ENCODE data around the gene RPS29. TPM values are rescaled to one million over a fixed set of nuclear protein-coding genes. Genes with fewer than 3 reads are reported as not detected.
A peak's percentile ranks its signal among the peaks of the same experiment; 100 is the strongest.

Gene RPS29
- total and polyA plus RNA-seq, 2 of the 13 experiments (the other 11 are each of a cell fraction or from before 2014, with no cell fraction given): 4,303 to 8,215 TPM

DNA sequence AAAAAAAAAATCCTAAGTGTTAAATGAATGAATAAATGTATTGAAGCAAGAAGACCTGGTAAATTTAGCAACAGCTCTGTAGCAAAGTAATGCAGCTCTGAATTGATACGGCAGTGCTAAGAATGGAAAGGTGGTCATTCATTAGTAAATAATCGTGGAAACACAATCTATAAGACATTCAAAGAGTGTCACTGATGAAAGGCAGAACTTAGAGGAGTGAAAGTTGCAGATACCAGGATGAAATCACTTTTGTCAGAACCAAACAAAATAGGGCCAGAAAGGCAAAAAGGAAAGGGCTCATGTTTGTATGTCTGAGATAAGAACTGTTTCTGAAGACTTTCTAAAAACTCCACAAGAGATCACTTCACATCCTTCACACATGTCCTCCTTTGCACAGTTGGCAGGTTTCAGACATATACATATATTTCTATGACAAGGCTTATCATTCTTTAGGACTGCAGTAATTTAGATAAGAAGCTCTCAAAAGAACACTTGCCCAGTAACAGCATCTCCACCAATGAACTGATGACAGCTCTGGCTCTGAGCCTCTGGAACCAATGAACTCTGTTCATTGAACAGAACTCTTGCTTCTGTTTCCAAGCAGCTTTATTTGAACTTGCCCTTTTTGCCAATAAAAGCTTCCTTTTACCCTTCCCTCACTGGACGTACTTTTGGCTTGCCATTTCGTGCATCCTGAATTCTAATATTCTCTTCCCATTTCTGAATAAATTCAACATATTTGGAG lies 8.3 kb upstream of the RPS29 start (continued):
- no peak for TF ChIP-seq ETS1 (CRISPR knock-in tag; IDR thresholded peaks at IDR 0.05)
- TF ChIP-seq SKI (IDR thresholded peaks at IDR 0.05; ENCODE audit: partially characterized antibody): no peak
- no peak for TF ChIP-seq MAFK (conservative IDR thresholded peaks at IDR 0.05 in 1 of 2, IDR thresholded peaks at IDR 0.05 in 1 of 2; ENCODE audit: low read length in 2 of 2)
- TF ChIP-seq ZNF652 (CRISPR knock-in tag; IDR thresholded peaks at IDR 0.05; ENCODE audit: borderline replicate concordance, low read depth): peak; percentile 70; the same call in 1 of the 2 replicates
- peak; percentile 98 for TF ChIP-seq RFXAP (CRISPR knock-in tag; IDR thresholded peaks at IDR 0.05; ENCODE audit: borderline replicate concordance)
- no peak for TF ChIP-seq MYNN (CRISPR knock-in tag; IDR thresholded peaks at IDR 0.05; ENCODE audit: low read depth)
- TF ChIP-seq TEAD3 (CRISPR knock-in tag; optimal IDR thresholded peaks at IDR 0.05; ENCODE audit: borderline replicate concordance): no peak

DNA sequence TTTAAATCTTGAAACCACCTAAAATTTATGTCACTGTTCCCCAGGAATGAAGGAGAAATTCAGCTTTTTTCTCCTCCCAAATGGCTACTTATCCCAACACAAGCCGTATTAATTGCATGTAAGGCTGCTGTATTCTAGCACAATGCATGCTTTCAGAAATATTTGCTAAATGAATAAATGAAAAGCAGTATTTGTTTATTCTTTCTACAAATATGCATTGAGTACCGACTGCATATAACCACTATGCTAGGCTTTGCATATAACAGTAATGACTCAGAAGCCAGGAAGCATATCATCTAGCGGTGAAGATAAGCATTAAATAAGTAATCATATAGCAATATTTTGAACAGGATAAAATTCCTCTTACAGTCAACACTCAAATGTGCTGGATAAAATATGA lies 6.8 kb upstream of the RPS29 start:
- Histone ChIP-seq H3K4me1 (ENCODE audit: insufficient read depth, low read length) (peaks cover 50% of the 10 kb centered on the region), H2AFZ (ENCODE audit: low read length) (no peak overlapping the region), H3K27ac (ENCODE audit: extremely low read length, insufficient read depth, low read length) (no peak overlapping the region), H4K20me1 (ENCODE audit: insufficient read depth, low read length) (no peaks in the 10 kb centered on the region), H3K4me3 (replicated peaks in 1 of 3; ENCODE audit: insufficient read depth in 1 of 3, low read depth in 2 of 3, low read length in 3 of 3) (no peak overlapping the region), H3K9me3 (ENCODE audit: low read length) (no peaks in the 10 kb centered on the region), H3K9ac (ENCODE audit: insufficient read depth, low read depth, low read length) (no peak overlapping the region), H3K36me3 (replicated peaks in 1 of 2; ENCODE audit: control insufficient read depth in 1 of 2, insufficient read depth in 2 of 2, low read length in 2 of 2) (no peaks in the 10 kb centered on the region), H3K27me3 (ENCODE audit: control insufficient read depth in 1 of 2, insufficient read depth in 2 of 2, low read length in 2 of 2) (no peaks in the 10 kb centered on the region), H3K4me2 (ENCODE audit: low read depth, low read length) (no peak overlapping the region), H3K79me2 (ENCODE audit: insufficient read depth, low read length) (peaks cover 2% of the 10 kb centered on the region)
- ChIA-PET CTCF (ENCODE audit: low intra/inter-chr PET ratio, low total read pairs) (no interaction called here), POLR2A (interaction anchor here (2.9 kb wide), 1 partner anchor 28 kb away, joined by 28 read pairs; the partner anchor contains the start of genes MGAT2 and RPL36AL)
- ATAC-seq (no peak), DNase-seq (ENCODE audit: low spot score) (no peak), FAIRE-seq (no peak)
- 35% methylated on average over 3 of the region's 3 CpGs for WGBS (ENCODE audit: low lambda C conversion rate)
- no TSS peak for BruUV-seq (replicated peaks)
- intact Hi-C loops (cut with micrococcal nuclease; ENCODE audit: unreplicated experiment) (no loop called here), in situ Hi-C loops (cut with HindIII; ENCODE audit: extremely low pct_ligation_motif_present, low pct_unique_long_range_greater_than_20kb) (no loop called here)
- TF ChIP-seq SIX1 (CRISPR knock-in tag; IDR thresholded peaks at IDR 0.05; ENCODE audit: borderline replicate concordance) (no peak), KLF15 (CRISPR knock-in tag; IDR thresholded peaks at IDR 0.05; ENCODE audit: borderline replicate concordance) (no peak), ZNF431 (CRISPR knock-in tag; IDR thresholded peaks at IDR 0.05; ENCODE audit: borderline replicate concordance, low read depth) (no peak), THAP11 (CRISPR knock-in tag; IDR thresholded peaks at IDR 0.05) (no peak), PRDM4 (CRISPR knock-in tag; IDR thresholded peaks at IDR 0.05; ENCODE audit: borderline replicate concordance) (no peak), TCF7 (IDR thresholded peaks at IDR 0.05; ENCODE audit: low read depth) (no peak), ZNF3 (CRISPR knock-in tag; IDR thresholded peaks at IDR 0.05) (no peak), ZNF280B (CRISPR knock-in tag; IDR thresholded peaks at IDR 0.05; ENCODE audit: borderline replicate concordance) (no peak), ZNF597 (CRISPR knock-in tag; IDR thresholded peaks at IDR 0.05) (no peak)
